ACC112 (cell line): ENCODE measurements around the gene PRAMEF33.
"Not testable (repeated sequence)": the region's sequence is repeated elsewhere in the genome, so short reads cannot be mapped to it uniquely, and the experiment has no call there.

Experiments used
- H2AFZ ChIP-seq: fragments of 200-600 bp; sonication (generic); one replicate; pipeline ENCODE4 v1.6.0; 2017; ENCODE audit warnings: antibody characterized with exemption, low read length; ENCODE audit not compliant: unreplicated experiment
- H3K27ac ChIP-seq: fragments of 200-600 bp; sonication (generic); 2 replicates; pipeline ENCODE4 v1.5.1; 2014; ENCODE audit warnings: low read depth, mild to moderate bottlenecking, antibody characterized with exemption, low read length, moderate library complexity
- H3K27me3 ChIP-seq: fragments of 200-600 bp; sonication (generic); 2 replicates; pipeline ENCODE4 v1.6.1; 2014; ENCODE audit warnings: mild to moderate bottlenecking, antibody characterized with exemption, low read length, moderate library complexity, mixed read lengths; ENCODE audit not compliant: insufficient read depth
- H3K36me3 ChIP-seq: fragments of 200-600 bp; sonication (generic); 2 replicates; pipeline ENCODE4 v1.6.1; 2016; ENCODE audit warnings: mild to moderate bottlenecking, antibody characterized with exemption, low read length, moderate library complexity, mixed read lengths; ENCODE audit not compliant: insufficient read depth
- H3K4me1 ChIP-seq: fragments of 200-600 bp; sonication (generic); one replicate; pipeline ENCODE4 v1.6.1; 2016; ENCODE audit warnings: low read length, mixed read lengths; ENCODE audit not compliant: insufficient read depth, unreplicated experiment, control insufficient read depth
- H3K4me3 ChIP-seq: fragments of 200-600 bp; sonication (generic); 2 replicates; pipeline ENCODE4 v1.5.1; 2014; ENCODE audit warnings: mild to moderate bottlenecking, low read depth, low read length
- H3K79me2 ChIP-seq: fragments of 200-600 bp; sonication (generic); one replicate; pipeline ENCODE4 v1.6.0; 2016; ENCODE audit warnings: low read length; ENCODE audit not compliant: control insufficient read depth, unreplicated experiment, insufficient read depth

Gene PRAMEF33

GRCh38 chr1:13342496-13342895 is 39.2 kb downstream of the PRAMEF33 start:
- H3K4me3 ChIP-seq, H3K27ac ChIP-seq, H2AFZ ChIP-seq, H3K4me1 ChIP-seq, H3K27me3 ChIP-seq, H3K79me2 ChIP-seq, H3K36me3 ChIP-seq: not testable (repeated sequence)

DNA sequence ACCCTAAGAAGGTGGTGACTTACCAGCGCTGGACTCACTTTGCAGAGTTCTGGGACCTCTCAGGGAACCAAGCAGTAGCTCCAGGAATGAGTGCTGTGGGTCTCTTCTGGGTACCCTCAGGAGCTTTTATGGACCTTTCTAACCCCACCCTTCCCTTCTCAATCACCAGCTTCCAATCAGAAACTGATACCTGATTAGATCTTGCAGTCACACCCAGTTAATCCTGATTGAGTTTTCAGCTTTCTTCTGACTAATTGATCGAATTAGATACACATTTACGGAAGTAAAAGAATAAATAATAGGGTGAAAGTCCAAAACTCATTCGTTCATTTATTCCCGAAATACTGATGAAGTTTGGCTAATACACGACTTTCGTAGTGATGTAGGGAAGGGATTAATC is 43.7 kb downstream of the PRAMEF33 start, which contains the start of gene PRAMEF14:
PRAMEF14 (minus strand) TSS at position 101 of the 400 bp plus-strand sequence. CDS start 1,820 bp downstream, outside the sequence.
- not testable (repeated sequence) for H3K27me3 ChIP-seq, H3K4me3 ChIP-seq, H3K27ac ChIP-seq, H2AFZ ChIP-seq, H3K4me1 ChIP-seq, H3K79me2 ChIP-seq, H3K36me3 ChIP-seq

DNA sequence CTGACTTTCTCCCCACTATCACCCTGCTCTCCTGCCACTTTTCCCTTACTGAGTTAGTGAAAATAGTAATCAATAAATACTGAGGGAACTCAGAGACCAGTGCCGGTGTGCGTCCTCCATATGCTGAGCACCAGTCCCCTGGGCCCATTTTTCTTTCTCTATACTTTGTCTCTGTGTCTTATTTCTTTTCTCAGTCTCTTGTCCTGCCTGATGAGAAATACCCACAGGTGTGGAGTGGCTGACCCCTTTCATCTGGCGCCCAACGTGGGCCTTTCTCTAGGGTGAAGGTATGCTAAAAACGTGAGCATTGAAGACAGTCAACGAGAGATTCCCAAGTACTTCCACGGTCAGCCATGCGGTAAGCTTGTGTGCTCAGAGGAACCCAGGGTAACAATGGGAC is 50.1 kb downstream of the PRAMEF33 start:
- H3K4me1 ChIP-seq, H3K79me2 ChIP-seq, H3K27ac ChIP-seq: not testable (repeated sequence)

DNA sequence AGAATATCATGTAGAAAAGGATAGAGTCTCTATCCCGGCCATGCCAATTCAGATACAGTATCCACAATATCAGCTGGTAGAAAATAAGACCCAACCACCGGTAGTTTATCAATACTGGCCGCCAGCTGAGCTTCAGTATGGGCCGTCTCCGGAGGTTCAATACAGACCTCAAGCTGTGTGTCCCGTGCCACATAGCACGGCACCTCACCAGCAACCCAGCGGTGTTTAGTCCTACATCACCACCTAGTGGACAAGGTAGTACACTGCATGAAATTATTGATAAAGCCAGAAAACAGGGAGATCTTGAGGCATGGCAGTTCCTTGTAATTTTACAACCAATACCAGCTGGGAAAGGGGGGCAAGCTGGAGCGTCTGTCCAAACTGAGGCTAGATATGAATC is 51.1 kb downstream of the PRAMEF33 start:
- not testable (repeated sequence) for H3K4me1 ChIP-seq, H3K27ac ChIP-seq, H3K36me3 ChIP-seq, H3K4me3 ChIP-seq, H3K27me3 ChIP-seq, H3K79me2 ChIP-seq, H2AFZ ChIP-seq

More for the DNA sequence above, 50.1 kb downstream of the PRAMEF33 start:
- H3K4me3 ChIP-seq, H3K27me3 ChIP-seq, H3K36me3 ChIP-seq, H2AFZ ChIP-seq: not testable (repeated sequence)

- H3K4me1 ChIP-seq, H3K27ac ChIP-seq, H3K27me3 ChIP-seq, H3K79me2 ChIP-seq, H3K36me3 ChIP-seq, H3K4me3 ChIP-seq, H2AFZ ChIP-seq: not testable (repeated sequence)
These were observed 53.4 kb downstream of the PRAMEF33 start for GRCh38 chr1:13356774-13357173.
